HepG2 (cell line): ENCODE results near the gene EXOC3L4. TPM values are rescaled to one million over a fixed set of nuclear protein-coding genes. Genes with fewer than 3 reads are reported as not detected.

ENCODE experiments used
- CSRNP1 ChIP-seq: sonication (generic); formaldehyde crosslinking; IDR thresholded peaks from 2 replicates; pipeline ENCODE4 v1.8.1; 2023; ENCODE audit warnings: mild to moderate bottlenecking, missing genetic modification reagents
- FOXC1 ChIP-seq: sonication (generic); formaldehyde crosslinking; IDR thresholded peaks from 2 replicates; pipeline ENCODE4 v1.8.0; 2022; ENCODE audit warnings: mild to moderate bottlenecking, missing genetic modification reagents, borderline replicate concordance
- FUBP1 ChIP-seq: sonication (generic); formaldehyde crosslinking; IDR thresholded peaks from 2 replicates; pipeline ENCODE4 v1.5.1; 2020; ENCODE audit warnings: missing genetic modification reagents, mild to moderate bottlenecking, borderline replicate concordance
- GPBP1L1 ChIP-seq: sonication (generic); formaldehyde crosslinking; IDR thresholded peaks from 2 replicates; pipeline ENCODE4 v1.5.0; 2020; ENCODE audit warnings: mild to moderate bottlenecking, missing genetic modification reagents
- HNRNPLL ChIP-seq: fragments of 200-400 bp; formaldehyde crosslinking; IDR thresholded peaks from 2 replicates; pipeline ENCODE4 v1.6.1; 2017; ENCODE audit warnings: mild to moderate bottlenecking, low read depth, low read length; ENCODE audit not compliant: poor library complexity, severe bottlenecking
- HOMEZ ChIP-seq: IDR thresholded peaks from 2 replicates; pipeline ENCODE4 v1.6.1; 2016; ENCODE audit warnings: low read depth
- JARID2 ChIP-seq: sonication (generic); formaldehyde crosslinking; IDR thresholded peaks from 2 replicates; pipeline ENCODE4 v1.8.1; 2023; ENCODE audit warnings: missing genetic modification reagents, inconsistent platforms; ENCODE audit not compliant: insufficient replicate concordance
- KDM2A ChIP-seq: sonication (generic); formaldehyde crosslinking; IDR thresholded peaks from 2 replicates; pipeline ENCODE4 v1.4.0; 2020; ENCODE audit warnings: low read depth, missing genetic modification reagents, borderline replicate concordance
- NFATC3 ChIP-seq: sonication (generic); formaldehyde crosslinking; IDR thresholded peaks from 2 replicates; pipeline ENCODE4 v1.5.1; 2020; ENCODE audit warnings: mild to moderate bottlenecking, missing genetic modification reagents
- PCBP1 ChIP-seq: fragments of 200-400 bp; formaldehyde crosslinking; IDR thresholded peaks from 2 replicates; pipeline ENCODE4 v1.6.1; 2017; ENCODE audit warnings: mild to moderate bottlenecking, low read depth, low read length, borderline replicate concordance
- RELA ChIP-seq: sonication (generic); formaldehyde crosslinking; IDR thresholded peaks from 2 replicates; pipeline ENCODE4 v1.4.0; 2020; ENCODE audit warnings: missing genetic modification reagents
- RXRB ChIP-seq: IDR thresholded peaks from 2 replicates; pipeline ENCODE4 v1.6.1; 2016; ENCODE audit warnings: borderline replicate concordance, missing genetic modification reagents, missing compliant biosample characterization
- TOPORS ChIP-seq: sonication (generic); formaldehyde crosslinking; IDR thresholded peaks from 2 replicates; pipeline ENCODE4 v1.8.0; 2023; ENCODE audit warnings: mild to moderate bottlenecking, missing genetic modification reagents
- XRCC5 ChIP-seq: fragments of 200-400 bp; formaldehyde crosslinking; optimal IDR thresholded peaks from 2 replicates; pipeline ENCODE3; 2017; ENCODE audit warnings: mild to moderate bottlenecking, low read length
- ZBTB38 ChIP-seq: sonication (generic); formaldehyde crosslinking; IDR thresholded peaks from 2 replicates; pipeline ENCODE4 v1.5.1; 2020; ENCODE audit warnings: mild to moderate bottlenecking, missing genetic modification reagents
- ZFYVE20 ChIP-seq: sonication (generic); formaldehyde crosslinking; IDR thresholded peaks from 2 replicates; pipeline ENCODE4 v1.8.0; 2023; ENCODE audit warnings: low read depth, mild to moderate bottlenecking, moderate library complexity, missing genetic modification reagents, borderline replicate concordance
- ZNF282 ChIP-seq: fragments of 450-650 bp; IDR thresholded peaks from 2 replicates; pipeline ENCODE4 v1.6.1; 2018; ENCODE audit not compliant: partially characterized antibody
- ZNF510 ChIP-seq: sonication (generic); formaldehyde crosslinking; IDR thresholded peaks from 2 replicates; pipeline ENCODE4 v1.4.0; 2020; ENCODE audit warnings: low read depth, mild to moderate bottlenecking, missing genetic modification reagents
- ZNF556 ChIP-seq: sonication (generic); formaldehyde crosslinking; IDR thresholded peaks from 2 replicates; pipeline ENCODE4 v1.4.0; 2020; ENCODE audit warnings: mild to moderate bottlenecking, missing genetic modification reagents, borderline replicate concordance
- ZNF75D ChIP-seq: sonication (generic); formaldehyde crosslinking; IDR thresholded peaks from 2 replicates; pipeline ENCODE4 v1.8.1; 2023; ENCODE audit warnings: missing genetic modification reagents, mild to moderate bottlenecking, borderline replicate concordance
- polyA plus RNA-seq, 8 experiments: library from polyadenylated mRNA; depleted of rRNA in 3 of 8; stranded (reverse) in 7 of 8; unstranded in 1 of 8; fragments of >200 nt; fragmentation: Illumina TruSeq in 4 of 8; extraction: Trizol in 4 of 8; gene quantifications; 2 replicates each; pipeline versions ENCODE4 v1.2.1 to v1.2.3, GENCODE V29; 2011 to 2016; ENCODE audit warnings: low read depth in 4 of 8, missing spikeins in 1 of 8, mixed read lengths in 1 of 8; ENCODE audit not compliant: insufficient read depth in 1 of 8
- total RNA-seq, 5 experiments: library from RNA; depleted of rRNA; stranded (reverse); fragments of >200 nt; fragmentation: Illumina TruSeq; extraction: Trizol; gene quantifications; 2 replicates each; pipeline ENCODE4 v1.2.3, GENCODE V29; 2016; ENCODE audit warnings: low read depth in 1 of 5

EXOC3L4 gene
- total and polyA plus RNA-seq, 2 of the 13 experiments (the other 11 are each of a cell fraction or from before 2014, with no cell fraction given) = 11.8 to 27.0 TPM

GRCh38 chr14:103085106-103086091 lies 9.1 kb upstream of the EXOC3L4 start (continued):
- no peak for TF ChIP-seq JARID2 (CRISPR knock-in tag)
- TF ChIP-seq XRCC5 = peak; percentile 82
- TF ChIP-seq FOXC1 (CRISPR knock-in tag) = no peak
- TF ChIP-seq GPBP1L1 (CRISPR knock-in tag) = no peak
- no peak for TF ChIP-seq ZNF75D (CRISPR knock-in tag)
- no peak for TF ChIP-seq HOMEZ (CRISPR knock-in tag)
- no peak for TF ChIP-seq RXRB (CRISPR knock-in tag)
- no peak for TF ChIP-seq ZNF556 (CRISPR knock-in tag)
- TF ChIP-seq FUBP1 (CRISPR knock-in tag) = no peak
- TF ChIP-seq RELA (CRISPR knock-in tag) = no peak
- no peak for TF ChIP-seq TOPORS
- TF ChIP-seq ZNF510 = no peak
- TF ChIP-seq NFATC3 = no peak
- TF ChIP-seq ZFYVE20 = no peak
- no peak for TF ChIP-seq ZNF282
- peak; percentile 16 for TF ChIP-seq HNRNPLL
- no peak for TF ChIP-seq CSRNP1 (CRISPR knock-in tag)
- no peak for TF ChIP-seq ZBTB38 (CRISPR knock-in tag)
- no peak for TF ChIP-seq KDM2A
- no peak for TF ChIP-seq PCBP1
